KMS-11 (cell line): ENCODE data around the gene RGS7.

Experiments
- H2AFZ ChIP-seq: fragments of 200-600 bp; sonication (generic); 2 replicates; pipeline ENCODE4 v1.6.1; 2016; ENCODE audit warnings: antibody characterized with exemption, mixed run types, low read depth
- H3K27ac ChIP-seq: fragments of 200-600 bp; sonication (generic); 2 replicates; pipeline ENCODE4 v1.6.1; 2016; ENCODE audit warnings: mild to moderate bottlenecking, mixed run types
- H3K27me3 ChIP-seq: fragments of 200-600 bp; sonication (generic); 2 replicates; pipeline ENCODE4 v1.6.1; 2017; ENCODE audit warnings: mild to moderate bottlenecking, low read depth, mixed run types, moderate library complexity; ENCODE audit not compliant: insufficient read depth
- H3K36me3 ChIP-seq: fragments of 200-600 bp; sonication (generic); 2 replicates; pipeline ENCODE4 v1.6.1; 2017; ENCODE audit warnings: mild to moderate bottlenecking, mixed run types; ENCODE audit not compliant: insufficient read depth
- H3K4me1 ChIP-seq: fragments of 200-600 bp; sonication (generic); 2 replicates; pipeline ENCODE4 v1.6.1; 2016; ENCODE audit warnings: mild to moderate bottlenecking, low read depth, mixed run types; ENCODE audit not compliant: poor library complexity, severe bottlenecking
- H3K4me2 ChIP-seq: fragments of 200-600 bp; sonication (generic); 2 replicates; pipeline ENCODE4 v1.7.0; 2016; ENCODE audit warnings: mild to moderate bottlenecking, mixed run types
- H3K4me3 ChIP-seq: fragments of 200-600 bp; sonication (generic); IDR thresholded peaks from 2 replicates; pipeline ENCODE4 v1.6.1; 2017; ENCODE audit warnings: low read depth, low read length, mixed read lengths; ENCODE audit not compliant: insufficient read depth
- H3K79me2 ChIP-seq: fragments of 200-600 bp; sonication (generic); 2 replicates; pipeline ENCODE4 v1.6.1; 2016; ENCODE audit warnings: low read depth, mixed run types; ENCODE audit not compliant: insufficient read depth
- H3K9ac ChIP-seq: fragments of 200-600 bp; sonication (generic); 2 replicates; pipeline ENCODE4 v1.6.1; 2016; ENCODE audit warnings: mild to moderate bottlenecking, mixed run types
- H4K20me1 ChIP-seq: fragments of 200-600 bp; sonication (generic); 2 replicates; pipeline ENCODE4 v1.6.1; 2016; ENCODE audit warnings: mild to moderate bottlenecking, mixed run types; ENCODE audit not compliant: insufficient read depth
- TF ChIP-seq, protein P1 (sequence below): fragments of 200-600 bp; sonication (generic); conservative IDR thresholded peaks from 2 replicates; pipeline ENCODE4 v1.6.1; 2017; ENCODE audit warnings: low read depth, mild to moderate bottlenecking, antibody characterized with exemption, low read length, moderate library complexity, mixed read lengths

Gene RGS7

DNA sequence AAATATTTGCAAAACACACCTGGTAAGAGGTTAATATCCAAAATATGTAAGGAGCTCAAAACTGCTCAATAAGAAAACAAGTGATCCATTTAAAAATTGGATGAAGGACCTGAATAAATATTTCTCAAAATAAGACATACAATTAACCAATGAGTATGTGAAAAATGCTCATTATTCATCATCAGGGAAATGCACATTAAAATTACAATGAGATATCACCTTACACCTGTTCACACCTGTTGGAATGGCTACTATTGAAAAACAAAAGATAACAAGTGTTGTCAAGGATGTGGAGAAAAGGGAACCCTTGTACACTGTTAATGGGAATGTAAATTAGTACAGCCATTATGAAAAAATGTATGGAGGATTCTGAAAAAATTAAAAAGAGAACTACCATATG, 609.1 kb downstream of the RGS7 start:
- no peak overlapping the region for H3K4me2 ChIP-seq
- no peak overlapping the region for H3K9ac ChIP-seq
- TF ChIP-seq, protein P1, sequence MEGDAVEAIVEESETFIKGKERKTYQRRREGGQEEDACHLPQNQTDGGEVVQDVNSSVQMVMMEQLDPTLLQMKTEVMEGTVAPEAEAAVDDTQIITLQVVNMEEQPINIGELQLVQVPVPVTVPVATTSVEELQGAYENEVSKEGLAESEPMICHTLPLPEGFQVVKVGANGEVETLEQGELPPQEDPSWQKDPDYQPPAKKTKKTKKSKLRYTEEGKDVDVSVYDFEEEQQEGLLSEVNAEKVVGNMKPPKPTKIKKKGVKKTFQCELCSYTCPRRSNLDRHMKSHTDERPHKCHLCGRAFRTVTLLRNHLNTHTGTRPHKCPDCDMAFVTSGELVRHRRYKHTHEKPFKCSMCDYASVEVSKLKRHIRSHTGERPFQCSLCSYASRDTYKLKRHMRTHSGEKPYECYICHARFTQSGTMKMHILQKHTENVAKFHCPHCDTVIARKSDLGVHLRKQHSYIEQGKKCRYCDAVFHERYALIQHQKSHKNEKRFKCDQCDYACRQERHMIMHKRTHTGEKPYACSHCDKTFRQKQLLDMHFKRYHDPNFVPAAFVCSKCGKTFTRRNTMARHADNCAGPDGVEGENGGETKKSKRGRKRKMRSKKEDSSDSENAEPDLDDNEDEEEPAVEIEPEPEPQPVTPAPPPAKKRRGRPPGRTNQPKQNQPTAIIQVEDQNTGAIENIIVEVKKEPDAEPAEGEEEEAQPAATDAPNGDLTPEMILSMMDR, result no peak
- H3K4me1 ChIP-seq, result no peaks in the 10 kb centered on the region
- no peaks in the 10 kb centered on the region for H3K27me3 ChIP-seq
- H4K20me1 ChIP-seq, result no peaks in the 10 kb centered on the region
- no peaks in the 10 kb centered on the region for H3K36me3 ChIP-seq
- no peaks in the 10 kb centered on the region for H3K79me2 ChIP-seq
- H2AFZ ChIP-seq, result no peak overlapping the region
- H3K27ac ChIP-seq, result no peak overlapping the region
- no peak overlapping the region for H3K4me3 ChIP-seq

DNA sequence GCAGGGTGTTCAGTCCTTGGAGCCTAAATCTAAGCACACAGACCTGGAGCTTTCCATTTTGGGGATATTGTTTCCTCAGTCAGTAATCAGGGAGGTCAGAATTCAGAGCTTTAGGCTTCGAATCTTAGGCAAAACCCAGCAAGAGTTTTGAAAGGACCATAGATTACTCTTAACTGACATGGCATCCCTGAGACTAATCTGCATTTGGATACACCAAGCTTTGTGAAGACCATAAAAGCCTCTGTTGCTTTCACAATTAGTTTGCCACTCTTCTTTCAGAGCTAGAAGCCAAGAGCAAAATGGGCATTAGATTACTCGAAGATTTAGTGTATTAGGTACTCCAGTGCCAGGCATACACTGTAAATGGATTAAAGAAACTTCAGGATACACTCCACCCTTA, 613.3 kb downstream of the RGS7 start:
- no peaks in the 10 kb centered on the region for H3K36me3 ChIP-seq
- H3K4me3 ChIP-seq, result no peak overlapping the region
- H3K4me1 ChIP-seq, result no peaks in the 10 kb centered on the region
- no peaks in the 10 kb centered on the region for H3K79me2 ChIP-seq
- no peak overlapping the region for H2AFZ ChIP-seq
- TF ChIP-seq, protein P1, result no peak
- no peaks in the 10 kb centered on the region for H4K20me1 ChIP-seq
- H3K27ac ChIP-seq, result no peak overlapping the region
- no peaks in the 10 kb centered on the region for H3K27me3 ChIP-seq
- H3K4me2 ChIP-seq, result no peak overlapping the region
- no peak overlapping the region for H3K9ac ChIP-seq

DNA sequence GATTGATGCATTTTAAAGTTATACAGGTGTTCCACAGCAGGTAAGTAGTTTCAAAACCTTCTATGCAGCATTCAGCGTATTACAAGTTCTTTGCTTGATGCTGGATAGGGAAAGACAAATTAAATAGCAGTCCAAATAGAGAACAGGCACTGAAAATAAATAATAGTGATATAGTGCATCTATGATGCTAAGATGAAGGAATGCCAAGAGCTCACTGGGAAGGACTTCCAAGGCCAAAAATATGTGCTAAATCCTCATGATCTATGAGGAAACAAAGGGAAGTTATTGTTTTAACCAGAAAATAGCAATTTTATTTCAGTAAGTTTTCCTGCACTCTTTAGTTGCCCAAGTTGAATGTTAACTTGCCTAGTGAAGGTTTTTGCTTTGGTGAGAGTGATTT, 617.3 kb downstream of the RGS7 start:
- no peaks in the 10 kb centered on the region for H3K36me3 ChIP-seq
- H3K9ac ChIP-seq, result no peak overlapping the region
- H3K27ac ChIP-seq, result no peak overlapping the region
- no peak overlapping the region for H2AFZ ChIP-seq
- H3K4me2 ChIP-seq, result no peak overlapping the region
- no peaks in the 10 kb centered on the region for H3K4me1 ChIP-seq
- no peaks in the 10 kb centered on the region for H4K20me1 ChIP-seq
- H3K27me3 ChIP-seq, result no peaks in the 10 kb centered on the region
- H3K4me3 ChIP-seq, result no peak overlapping the region
- H3K79me2 ChIP-seq, result no peaks in the 10 kb centered on the region
- TF ChIP-seq, protein P1, result no peak

DNA sequence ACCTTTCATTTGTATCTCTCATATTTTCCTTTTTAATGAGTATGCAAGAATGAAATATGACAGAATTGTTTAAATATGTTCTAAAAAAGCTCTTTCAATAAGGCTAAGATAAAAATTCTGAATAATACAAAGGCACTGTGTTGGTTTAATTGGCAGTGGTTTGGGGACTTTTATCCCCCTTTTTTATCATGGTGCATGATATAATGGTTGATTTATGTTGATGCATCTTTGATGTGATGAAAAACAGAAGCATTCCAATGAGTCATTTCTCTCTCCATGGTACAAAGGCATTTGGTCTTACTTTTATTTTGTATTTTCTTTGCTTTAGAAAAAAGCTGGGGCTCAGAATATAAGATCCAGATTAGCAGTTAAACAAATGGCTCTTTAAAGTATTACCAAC, 617.9 kb downstream of the RGS7 start:
- H3K4me3 ChIP-seq, result no peak overlapping the region
- no peak overlapping the region for H3K9ac ChIP-seq
- H3K36me3 ChIP-seq, result no peaks in the 10 kb centered on the region
- TF ChIP-seq, protein P1, result no peak
- H4K20me1 ChIP-seq, result no peaks in the 10 kb centered on the region
- H3K79me2 ChIP-seq, result no peaks in the 10 kb centered on the region
- H3K27me3 ChIP-seq, result no peaks in the 10 kb centered on the region
- H3K4me2 ChIP-seq, result no peak overlapping the region
- no peaks in the 10 kb centered on the region for H3K4me1 ChIP-seq
- H2AFZ ChIP-seq, result no peak overlapping the region
- H3K27ac ChIP-seq, result no peak overlapping the region
